GM23338 (cell line): ENCODE measurements around the gene BCLAF3. TPM values are rescaled to one million over a fixed set of nuclear protein-coding genes. Genes with fewer than 3 reads are reported as not detected.

ENCODE experiments used
- ATAC-seq: fragments of 200-7000 bp; cut with Tn5 transposase; 3 replicates; pipeline ENCODE4 v1.9.1; 2020
- DNase-seq: peaks from one replicate; pipeline ENCODE4 v3.0.0-alpha.2; 2015; ENCODE audit warnings: low spot score
- H2AFZ ChIP-seq: fragments of 200-600 bp; sonication (generic); 2 replicates; pipeline ENCODE4 v1.8.0; 2016; ENCODE audit warnings: antibody characterized with exemption, mild to moderate bottlenecking, moderate library complexity
- H3F3A ChIP-seq: fragments of 200-600 bp; sonication (generic); replicated peaks from 2 replicates; pipeline ENCODE4 v1.8.0; 2017; ENCODE audit warnings: antibody characterized with exemption, mixed run types, low read depth
- H3K27ac ChIP-seq: fragments of 200-600 bp; sonication (generic); 2 replicates; pipeline ENCODE4 v1.6.1; 2016; ENCODE audit warnings: low read depth
- H3K27me3 ChIP-seq: fragments of 200-600 bp; sonication (generic); 2 replicates; pipeline ENCODE4 v1.8.0; 2016; ENCODE audit warnings: mild to moderate bottlenecking, mixed run types, moderate library complexity; ENCODE audit not compliant: insufficient read depth
- H3K36me3 ChIP-seq: fragments of 200-600 bp; sonication (generic); 2 replicates; pipeline ENCODE4 v1.8.0; 2016; ENCODE audit warnings: mild to moderate bottlenecking; ENCODE audit not compliant: insufficient read depth
- H3K4me1 ChIP-seq: fragments of 200-600 bp; sonication (generic); 2 replicates; pipeline ENCODE4 v1.8.0; 2016; ENCODE audit warnings: mild to moderate bottlenecking, moderate library complexity; ENCODE audit not compliant: insufficient read depth
- H3K4me2 ChIP-seq: fragments of 200-600 bp; sonication (generic); 2 replicates; pipeline ENCODE4 v1.7.1; 2017; ENCODE audit warnings: mixed run types
- H3K4me3 ChIP-seq: fragments of 200-600 bp; sonication (generic); 2 replicates; pipeline ENCODE4 v1.6.1; 2016; ENCODE audit warnings: mixed run types
- H3K79me2 ChIP-seq: fragments of 200-600 bp; sonication (generic); replicated peaks from 2 replicates; pipeline ENCODE4 v1.8.0; 2017; ENCODE audit warnings: mild to moderate bottlenecking; ENCODE audit not compliant: insufficient read depth
- H3K9me2 ChIP-seq: fragments of 200-600 bp; sonication (generic); 2 replicates; pipeline ENCODE4 v1.8.0; 2017; ENCODE audit not compliant: insufficient read depth
- H4K20me1 ChIP-seq: fragments of 200-600 bp; sonication (generic); replicated peaks from 2 replicates; pipeline ENCODE4 v1.8.0; 2017; ENCODE audit warnings: mild to moderate bottlenecking; ENCODE audit not compliant: insufficient read depth
- H3K27ac Mint-ChIP-seq: 2 replicates; pipeline ENCODE4 v1.8.0; 2020; ENCODE audit warnings: inconsistent platforms, mild to moderate bottlenecking, moderate library complexity, mixed read lengths
- H3K27me3 Mint-ChIP-seq: 3 replicates; pipeline ENCODE4 v1.8.0; 2022; ENCODE audit warnings: low read depth, mild to moderate bottlenecking, moderate library complexity, mixed read lengths, inconsistent platforms; ENCODE audit not compliant: insufficient read depth, poor library complexity
- H3K36me3 Mint-ChIP-seq: 3 replicates; pipeline ENCODE4 v1.8.0; 2021; ENCODE audit warnings: low read depth, mild to moderate bottlenecking, inconsistent platforms, moderate library complexity, mixed read lengths
- H3K4me1 Mint-ChIP-seq: 3 replicates; pipeline ENCODE4 v1.8.0; 2020; ENCODE audit warnings: mild to moderate bottlenecking, inconsistent platforms, mixed read lengths
- H3K4me3 Mint-ChIP-seq: 3 replicates; pipeline ENCODE4 v1.8.0; 2021; ENCODE audit warnings: moderate library complexity, mild to moderate bottlenecking, inconsistent platforms, mixed read lengths
- H3K9me3 Mint-ChIP-seq: 3 replicates; pipeline ENCODE4 v1.8.0; 2020; ENCODE audit warnings: moderate library complexity, mild to moderate bottlenecking, inconsistent platforms, mixed read lengths
- CREB1 ChIP-seq: fragments of 250-450 bp; sonication (Bioruptor Pico); IDR thresholded peaks from 2 replicates; pipeline ENCODE4 v1.5.0; 2020; ENCODE audit warnings: low read depth, mild to moderate bottlenecking, moderate library complexity
- JUNB ChIP-seq: IDR thresholded peaks from one replicate; pipeline ENCODE4 v1.6.1; 2016; ENCODE audit warnings: antibody characterized with exemption; ENCODE audit not compliant: unreplicated experiment
- NANOG ChIP-seq: IDR thresholded peaks from 2 replicates; pipeline ENCODE4 v1.6.1; 2016; ENCODE audit warnings: antibody characterized with exemption, borderline replicate concordance
- POLR2AphosphoS5 ChIP-seq: IDR thresholded peaks from 2 replicates; pipeline ENCODE4 v1.6.1; 2016; ENCODE audit warnings: antibody characterized with exemption, low read depth
- ZNF114 ChIP-seq: fragments of 250-450 bp; sonication (Bioruptor Pico); IDR thresholded peaks from 2 replicates; pipeline ENCODE4 v1.5.0; 2020; ENCODE audit warnings: mild to moderate bottlenecking, moderate library complexity
- polyA plus RNA-seq: library from polyadenylated mRNA; unstranded; fragments of >200 nt; fragmentation: Nextera tagmentation; extraction: Ambion mirVana; gene quantifications from 2 replicates; pipeline ENCODE4 v1.2.1, GENCODE V29; 2016
- total RNA-seq: library from RNA; depleted of rRNA; stranded (reverse); fragments of >200 nt; shearing (Covaris generic); gene quantifications from 2 replicates; pipeline ENCODE4 v1.2.3, GENCODE V29; 2014
- TF ChIP-seq, protein P1 (sequence below): IDR thresholded peaks from 2 replicates; pipeline ENCODE4 v1.6.1; 2016; ENCODE audit warnings: antibody characterized with exemption
- TF ChIP-seq, protein P2 (sequence below), 2 experiments: fragments of 200-600 bp in 1 of 2; sonication (generic) in 1 of 2; conservative IDR thresholded peaks; 2 replicates each; pipeline versions ENCODE4 v1.5.1 to v1.6.1; 2016 to 2017; ENCODE audit warnings: antibody characterized with exemption in 2 of 2, low read depth in 2 of 2, mild to moderate bottlenecking in 2 of 2, moderate library complexity in 1 of 2
- TF ChIP-seq, protein P3 (sequence below): fragments of 250-450 bp; sonication (Bioruptor Pico); IDR thresholded peaks from 2 replicates; pipeline ENCODE4 v1.5.0; 2020; ENCODE audit warnings: mild to moderate bottlenecking, moderate library complexity
- TF ChIP-seq, protein P4 (sequence below): IDR thresholded peaks from one replicate; pipeline ENCODE4 v1.6.1; 2018; ENCODE audit warnings: antibody characterized with exemption; ENCODE audit not compliant: unreplicated experiment

Gene BCLAF3
- total and polyA plus RNA-seq, 2 experiments from 2014 or later = 6.5 to 9.3 TPM

DNA sequence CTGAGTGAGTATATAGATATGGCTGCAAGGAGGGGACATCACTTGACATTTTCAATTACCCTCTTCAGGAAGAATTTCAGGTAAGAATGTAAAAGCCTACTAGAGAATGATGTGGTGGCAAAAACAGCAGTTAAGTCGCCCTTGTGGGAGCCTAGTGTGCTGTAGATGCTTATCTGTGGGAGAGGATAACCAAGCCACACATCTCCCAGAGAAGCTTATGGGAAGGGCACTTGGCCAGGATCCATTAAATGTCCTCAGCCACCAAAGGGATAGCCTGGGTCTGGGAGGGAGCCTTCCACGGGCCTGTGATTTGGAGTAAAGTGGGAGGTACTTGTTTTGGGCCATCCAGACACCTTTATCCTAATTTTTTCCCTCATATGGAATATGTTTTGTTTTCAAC lies 41.3 kb upstream of the BCLAF3 start:
- Histone ChIP-seq H4K20me1 (no peaks in the 10 kb centered on the region), H3K27me3 (no peaks in the 10 kb centered on the region), H3K27ac (no peak overlapping the region), H3K79me2 (no peaks in the 10 kb centered on the region), H3K4me2 (no peak overlapping the region), H3K36me3 (no peaks in the 10 kb centered on the region), H3K9me2 (no peaks in the 10 kb centered on the region), H3K4me3 (no peak overlapping the region), H3K4me1 (no peaks in the 10 kb centered on the region), H3F3A (no peaks in the 10 kb centered on the region), H2AFZ (no peak overlapping the region)
- Mint-ChIP-seq H3K27me3 (no peaks in the 10 kb centered on the region), H3K36me3 (no peaks in the 10 kb centered on the region), H3K4me1 (no peaks in the 10 kb centered on the region), H3K27ac (no peak overlapping the region), H3K9me3 (no peaks in the 10 kb centered on the region), H3K4me3 (no peak overlapping the region)
- DNase-seq (no peak), ATAC-seq (no peak)
- TF ChIP-seq, protein P1, sequence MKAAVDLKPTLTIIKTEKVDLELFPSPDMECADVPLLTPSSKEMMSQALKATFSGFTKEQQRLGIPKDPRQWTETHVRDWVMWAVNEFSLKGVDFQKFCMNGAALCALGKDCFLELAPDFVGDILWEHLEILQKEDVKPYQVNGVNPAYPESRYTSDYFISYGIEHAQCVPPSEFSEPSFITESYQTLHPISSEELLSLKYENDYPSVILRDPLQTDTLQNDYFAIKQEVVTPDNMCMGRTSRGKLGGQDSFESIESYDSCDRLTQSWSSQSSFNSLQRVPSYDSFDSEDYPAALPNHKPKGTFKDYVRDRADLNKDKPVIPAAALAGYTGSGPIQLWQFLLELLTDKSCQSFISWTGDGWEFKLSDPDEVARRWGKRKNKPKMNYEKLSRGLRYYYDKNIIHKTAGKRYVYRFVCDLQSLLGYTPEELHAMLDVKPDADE = no peak
- no peak for TF ChIP-seq CREB1
- TF ChIP-seq NANOG = no peak

DNA sequence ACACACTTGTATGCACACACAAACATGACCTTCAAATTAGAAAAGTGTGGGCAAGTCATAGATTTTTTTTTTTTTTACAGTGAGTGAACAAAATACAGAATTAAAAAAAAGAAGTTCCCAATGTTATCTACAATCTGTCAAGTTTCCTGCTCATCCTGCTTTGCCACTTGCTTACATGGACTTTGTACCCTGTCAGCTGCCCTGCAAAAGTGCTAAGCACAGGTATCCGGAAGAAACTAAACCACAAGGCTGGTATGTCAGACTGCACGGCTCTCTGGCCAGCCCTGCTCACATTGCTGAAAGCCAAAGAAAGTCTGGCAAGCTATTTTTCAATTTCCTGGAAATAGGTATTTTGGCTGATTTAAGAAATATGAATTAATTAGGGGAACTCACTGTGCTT lies 38.9 kb upstream of the BCLAF3 start:
- Histone ChIP-seq H3F3A (no peaks in the 10 kb centered on the region), H3K36me3 (no peaks in the 10 kb centered on the region), H3K4me3 (no peak overlapping the region), H3K27ac (no peak overlapping the region), H3K4me2 (no peak overlapping the region), H3K27me3 (no peaks in the 10 kb centered on the region), H4K20me1 (no peaks in the 10 kb centered on the region), H3K9me2 (no peaks in the 10 kb centered on the region), H3K4me1 (no peaks in the 10 kb centered on the region), H2AFZ (no peak overlapping the region), H3K79me2 (no peaks in the 10 kb centered on the region)
- ATAC-seq = no peak
- no peak overlapping the region for H3K4me3 Mint-ChIP-seq
- H3K9me3 Mint-ChIP-seq = no peaks in the 10 kb centered on the region
- H3K36me3 Mint-ChIP-seq = no peaks in the 10 kb centered on the region
- peaks cover 5% of the 10 kb centered on the region; the same call in 2 of the 3 replicates for H3K4me1 Mint-ChIP-seq
- no peak for DNase-seq
- H3K27me3 Mint-ChIP-seq = no peaks in the 10 kb centered on the region
- no peak overlapping the region for H3K27ac Mint-ChIP-seq
- TF ChIP-seq, protein P2, sequence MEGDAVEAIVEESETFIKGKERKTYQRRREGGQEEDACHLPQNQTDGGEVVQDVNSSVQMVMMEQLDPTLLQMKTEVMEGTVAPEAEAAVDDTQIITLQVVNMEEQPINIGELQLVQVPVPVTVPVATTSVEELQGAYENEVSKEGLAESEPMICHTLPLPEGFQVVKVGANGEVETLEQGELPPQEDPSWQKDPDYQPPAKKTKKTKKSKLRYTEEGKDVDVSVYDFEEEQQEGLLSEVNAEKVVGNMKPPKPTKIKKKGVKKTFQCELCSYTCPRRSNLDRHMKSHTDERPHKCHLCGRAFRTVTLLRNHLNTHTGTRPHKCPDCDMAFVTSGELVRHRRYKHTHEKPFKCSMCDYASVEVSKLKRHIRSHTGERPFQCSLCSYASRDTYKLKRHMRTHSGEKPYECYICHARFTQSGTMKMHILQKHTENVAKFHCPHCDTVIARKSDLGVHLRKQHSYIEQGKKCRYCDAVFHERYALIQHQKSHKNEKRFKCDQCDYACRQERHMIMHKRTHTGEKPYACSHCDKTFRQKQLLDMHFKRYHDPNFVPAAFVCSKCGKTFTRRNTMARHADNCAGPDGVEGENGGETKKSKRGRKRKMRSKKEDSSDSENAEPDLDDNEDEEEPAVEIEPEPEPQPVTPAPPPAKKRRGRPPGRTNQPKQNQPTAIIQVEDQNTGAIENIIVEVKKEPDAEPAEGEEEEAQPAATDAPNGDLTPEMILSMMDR (conservative IDR thresholded peaks at IDR 0.05; ENCODE audit: low read depth in 2 of 2) = no peak
- TF ChIP-seq CREB1 = no peak
- TF ChIP-seq, protein P3, sequence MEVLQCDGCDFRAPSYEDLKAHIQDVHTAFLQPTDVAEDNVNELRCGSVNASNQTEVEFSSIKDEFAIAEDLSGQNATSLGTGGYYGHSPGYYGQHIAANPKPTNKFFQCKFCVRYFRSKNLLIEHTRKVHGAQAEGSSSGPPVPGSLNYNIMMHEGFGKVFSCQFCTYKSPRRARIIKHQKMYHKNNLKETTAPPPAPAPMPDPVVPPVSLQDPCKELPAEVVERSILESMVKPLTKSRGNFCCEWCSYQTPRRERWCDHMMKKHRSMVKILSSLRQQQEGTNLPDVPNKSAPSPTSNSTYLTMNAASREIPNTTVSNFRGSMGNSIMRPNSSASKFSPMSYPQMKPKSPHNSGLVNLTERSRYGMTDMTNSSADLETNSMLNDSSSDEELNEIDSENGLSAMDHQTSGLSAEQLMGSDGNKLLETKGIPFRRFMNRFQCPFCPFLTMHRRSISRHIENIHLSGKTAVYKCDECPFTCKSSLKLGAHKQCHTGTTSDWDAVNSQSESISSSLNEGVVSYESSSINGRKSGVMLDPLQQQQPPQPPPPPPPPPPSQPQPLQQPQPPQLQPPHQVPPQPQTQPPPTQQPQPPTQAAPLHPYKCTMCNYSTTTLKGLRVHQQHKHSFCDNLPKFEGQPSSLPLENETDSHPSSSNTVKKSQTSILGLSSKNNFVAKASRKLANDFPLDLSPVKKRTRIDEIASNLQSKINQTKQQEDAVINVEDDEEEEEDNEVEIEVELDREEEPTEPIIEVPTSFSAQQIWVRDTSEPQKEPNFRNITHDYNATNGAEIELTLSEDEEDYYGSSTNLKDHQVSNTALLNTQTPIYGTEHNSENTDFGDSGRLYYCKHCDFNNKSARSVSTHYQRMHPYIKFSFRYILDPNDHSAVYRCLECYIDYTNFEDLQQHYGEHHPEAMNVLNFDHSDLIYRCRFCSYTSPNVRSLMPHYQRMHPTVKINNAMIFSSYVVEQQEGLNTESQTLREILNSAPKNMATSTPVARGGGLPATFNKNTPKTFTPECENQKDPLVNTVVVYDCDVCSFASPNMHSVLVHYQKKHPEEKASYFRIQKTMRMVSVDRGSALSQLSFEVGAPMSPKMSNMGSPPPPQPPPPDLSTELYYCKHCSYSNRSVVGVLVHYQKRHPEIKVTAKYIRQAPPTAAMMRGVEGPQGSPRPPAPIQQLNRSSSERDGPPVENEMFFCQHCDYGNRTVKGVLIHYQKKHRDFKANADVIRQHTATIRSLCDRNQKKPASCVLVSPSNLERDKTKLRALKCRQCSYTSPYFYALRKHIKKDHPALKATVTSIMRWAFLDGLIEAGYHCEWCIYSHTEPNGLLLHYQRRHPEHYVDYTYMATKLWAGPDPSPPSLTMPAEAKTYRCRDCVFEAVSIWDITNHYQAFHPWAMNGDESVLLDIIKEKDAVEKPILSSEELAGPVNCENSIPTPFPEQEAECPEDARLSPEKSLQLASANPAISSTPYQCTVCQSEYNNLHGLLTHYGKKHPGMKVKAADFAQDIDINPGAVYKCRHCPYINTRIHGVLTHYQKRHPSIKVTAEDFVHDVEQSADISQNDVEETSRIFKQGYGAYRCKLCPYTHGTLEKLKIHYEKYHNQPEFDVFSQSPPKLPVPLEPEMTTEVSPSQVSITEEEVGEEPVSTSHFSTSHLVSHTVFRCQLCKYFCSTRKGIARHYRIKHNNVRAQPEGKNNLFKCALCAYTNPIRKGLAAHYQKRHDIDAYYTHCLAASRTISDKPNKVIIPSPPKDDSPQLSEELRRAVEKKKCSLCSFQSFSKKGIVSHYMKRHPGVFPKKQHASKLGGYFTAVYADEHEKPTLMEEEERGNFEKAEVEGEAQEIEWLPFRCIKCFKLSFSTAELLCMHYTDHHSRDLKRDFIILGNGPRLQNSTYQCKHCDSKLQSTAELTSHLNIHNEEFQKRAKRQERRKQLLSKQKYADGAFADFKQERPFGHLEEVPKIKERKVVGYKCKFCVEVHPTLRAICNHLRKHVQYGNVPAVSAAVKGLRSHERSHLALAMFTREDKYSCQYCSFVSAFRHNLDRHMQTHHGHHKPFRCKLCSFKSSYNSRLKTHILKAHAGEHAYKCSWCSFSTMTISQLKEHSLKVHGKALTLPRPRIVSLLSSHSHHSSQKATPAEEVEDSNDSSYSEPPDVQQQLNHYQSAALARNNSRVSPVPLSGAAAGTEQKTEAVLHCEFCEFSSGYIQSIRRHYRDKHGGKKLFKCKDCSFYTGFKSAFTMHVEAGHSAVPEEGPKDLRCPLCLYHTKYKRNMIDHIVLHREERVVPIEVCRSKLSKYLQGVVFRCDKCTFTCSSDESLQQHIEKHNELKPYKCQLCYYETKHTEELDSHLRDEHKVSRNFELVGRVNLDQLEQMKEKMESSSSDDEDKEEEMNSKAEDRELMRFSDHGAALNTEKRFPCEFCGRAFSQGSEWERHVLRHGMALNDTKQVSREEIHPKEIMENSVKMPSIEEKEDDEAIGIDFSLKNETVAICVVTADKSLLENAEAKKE (CRISPR knock-in tag) = no peak
- TF ChIP-seq ZNF114 (CRISPR knock-in tag) = no peak
- TF ChIP-seq, protein P4, sequence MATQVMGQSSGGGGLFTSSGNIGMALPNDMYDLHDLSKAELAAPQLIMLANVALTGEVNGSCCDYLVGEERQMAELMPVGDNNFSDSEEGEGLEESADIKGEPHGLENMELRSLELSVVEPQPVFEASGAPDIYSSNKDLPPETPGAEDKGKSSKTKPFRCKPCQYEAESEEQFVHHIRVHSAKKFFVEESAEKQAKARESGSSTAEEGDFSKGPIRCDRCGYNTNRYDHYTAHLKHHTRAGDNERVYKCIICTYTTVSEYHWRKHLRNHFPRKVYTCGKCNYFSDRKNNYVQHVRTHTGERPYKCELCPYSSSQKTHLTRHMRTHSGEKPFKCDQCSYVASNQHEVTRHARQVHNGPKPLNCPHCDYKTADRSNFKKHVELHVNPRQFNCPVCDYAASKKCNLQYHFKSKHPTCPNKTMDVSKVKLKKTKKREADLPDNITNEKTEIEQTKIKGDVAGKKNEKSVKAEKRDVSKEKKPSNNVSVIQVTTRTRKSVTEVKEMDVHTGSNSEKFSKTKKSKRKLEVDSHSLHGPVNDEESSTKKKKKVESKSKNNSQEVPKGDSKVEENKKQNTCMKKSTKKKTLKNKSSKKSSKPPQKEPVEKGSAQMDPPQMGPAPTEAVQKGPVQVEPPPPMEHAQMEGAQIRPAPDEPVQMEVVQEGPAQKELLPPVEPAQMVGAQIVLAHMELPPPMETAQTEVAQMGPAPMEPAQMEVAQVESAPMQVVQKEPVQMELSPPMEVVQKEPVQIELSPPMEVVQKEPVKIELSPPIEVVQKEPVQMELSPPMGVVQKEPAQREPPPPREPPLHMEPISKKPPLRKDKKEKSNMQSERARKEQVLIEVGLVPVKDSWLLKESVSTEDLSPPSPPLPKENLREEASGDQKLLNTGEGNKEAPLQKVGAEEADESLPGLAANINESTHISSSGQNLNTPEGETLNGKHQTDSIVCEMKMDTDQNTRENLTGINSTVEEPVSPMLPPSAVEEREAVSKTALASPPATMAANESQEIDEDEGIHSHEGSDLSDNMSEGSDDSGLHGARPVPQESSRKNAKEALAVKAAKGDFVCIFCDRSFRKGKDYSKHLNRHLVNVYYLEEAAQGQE = no peak
- no peak for TF ChIP-seq JUNB
- TF ChIP-seq POLR2AphosphoS5 = no peak
